Myocyte (in vitro differentiated cells): ENCODE measurements around the gene HDAC4. TPM values are rescaled to one million over a fixed set of nuclear protein-coding genes. Genes with fewer than 3 reads are reported as not detected.
"Not testable (repeated sequence)": the region's sequence is repeated elsewhere in the genome, so short reads cannot be mapped to it uniquely, and the experiment has no call there.

Experiments
- DNase-seq: peaks from one replicate; pipeline ENCODE4 v3.0.0-alpha.2; 2012; ENCODE audit warnings: low read depth
- total RNA-seq: library from RNA; depleted of rRNA; stranded (reverse); fragments of >200 nt; gene quantifications from 2 replicates; pipeline ENCODE4 v1.2.3, GENCODE V29; 2014

The HDAC4 gene
- total RNA-seq, 1 donor from 2014 or later = 38.5 TPM

DNA sequence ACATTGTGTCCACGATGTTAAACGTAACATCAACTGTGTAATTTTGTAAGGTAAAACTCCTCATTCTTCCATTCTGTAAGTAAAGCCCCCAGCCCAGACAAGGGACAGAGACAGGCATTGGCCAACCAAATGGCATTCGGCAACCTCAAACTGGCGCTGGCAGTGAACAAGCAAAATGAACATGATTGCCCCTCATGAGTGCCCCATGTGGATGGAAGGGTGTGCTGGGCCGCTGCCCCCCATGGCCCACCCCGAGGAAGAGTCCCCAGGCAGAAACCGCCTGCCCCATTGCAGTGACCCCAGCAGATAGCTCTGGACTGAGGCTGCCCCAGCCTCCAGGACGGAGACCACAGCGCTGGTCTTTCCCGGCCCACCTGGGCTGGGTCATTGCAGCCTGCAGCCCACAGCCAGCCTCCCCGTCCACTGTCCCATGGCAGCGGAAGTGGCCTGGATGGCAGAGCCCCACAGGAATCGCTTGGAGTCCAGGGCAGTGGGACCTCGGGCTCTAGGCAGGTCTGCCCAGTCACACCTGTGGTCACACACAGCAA lies 220.2 kb downstream of the HDAC4 start:
- no peak for DNase-seq

GRCh38 chr2:239179851-239180371 lies 220.9 kb downstream of the HDAC4 start:
- DNase-seq = no peak

DNA sequence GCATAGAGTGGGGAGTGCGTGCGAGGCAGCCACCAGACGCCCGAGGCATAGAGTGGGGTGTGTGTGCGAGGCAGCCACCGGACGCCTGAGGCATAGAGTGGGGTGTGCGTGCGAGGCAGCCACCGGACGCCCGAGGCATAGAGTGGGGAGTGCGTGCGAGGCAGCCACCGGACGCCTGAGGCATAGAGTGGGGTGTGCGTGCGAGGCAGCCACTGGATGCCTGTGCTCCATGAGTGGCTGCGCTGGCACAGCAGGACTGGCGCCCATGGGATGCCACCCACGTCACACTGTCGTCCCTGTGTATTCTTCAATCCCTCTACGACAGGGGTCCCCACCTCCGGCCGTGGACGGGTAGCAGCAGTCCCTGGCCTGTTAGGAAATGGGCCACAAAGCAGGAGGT lies 221.9 kb downstream of the HDAC4 start:
- no peak for DNase-seq

GRCh38 chr2:239178484-239178883 lies 222.3 kb downstream of the HDAC4 start:
- DNase-seq = no peak

- no peak for DNase-seq
These were observed 222.9 kb downstream of the HDAC4 start for GRCh38 chr2:239177908-239178307.

DNA sequence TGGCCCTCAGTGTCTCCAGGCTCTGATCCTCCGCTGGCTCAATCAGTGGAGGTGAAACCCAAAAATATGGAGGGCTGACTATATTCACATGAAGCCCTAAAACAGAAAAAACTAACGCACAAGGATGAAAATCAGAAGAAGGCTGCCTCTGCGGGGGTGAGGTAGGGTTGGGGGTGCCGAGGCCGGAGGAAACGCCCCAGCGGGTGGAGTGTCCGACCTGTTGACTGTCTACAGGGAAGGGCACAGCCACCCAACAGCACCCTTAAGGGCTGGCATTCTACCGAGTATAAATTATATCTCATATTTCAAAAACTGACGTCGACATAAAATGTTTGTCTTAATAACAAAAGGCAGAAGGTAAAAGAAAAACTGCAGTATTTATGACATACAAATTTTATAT lies 223.5 kb downstream of the HDAC4 start:
- no peak for DNase-seq

DNA sequence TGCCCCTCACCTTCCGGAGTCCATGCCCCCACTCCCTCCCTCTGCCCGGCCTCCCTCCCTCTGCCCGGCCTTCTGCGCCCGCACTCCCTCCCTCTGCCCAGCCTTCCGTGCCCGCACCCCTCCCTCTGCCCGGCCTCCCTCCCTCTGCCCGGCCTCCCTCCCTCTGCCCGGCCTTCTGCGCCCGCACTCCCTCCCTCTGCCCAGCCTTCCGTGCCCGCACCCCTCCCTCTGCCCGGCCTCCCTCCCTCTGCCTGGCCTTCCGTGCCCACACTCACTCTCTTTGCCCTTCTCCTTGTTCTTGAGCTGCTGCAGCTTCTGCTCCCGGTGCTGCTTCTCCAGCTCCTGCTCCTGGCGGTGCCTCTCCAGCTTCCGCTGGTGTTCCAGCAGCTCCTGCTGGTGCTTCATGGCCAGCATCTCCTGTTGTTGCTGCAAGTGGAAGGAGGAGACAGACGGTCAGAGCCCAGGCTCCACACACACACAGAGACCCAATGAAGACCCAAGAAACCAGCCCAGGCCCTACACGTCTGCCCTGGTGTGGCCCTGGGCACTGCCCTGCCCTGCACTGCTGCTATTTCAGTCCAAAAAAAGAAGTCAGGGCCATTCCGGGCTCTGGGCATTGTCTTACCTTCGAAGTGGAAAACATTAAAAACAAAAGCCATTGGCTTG lies 224.5 kb downstream of the HDAC4 start:
- not testable (repeated sequence) for DNase-seq

DNA sequence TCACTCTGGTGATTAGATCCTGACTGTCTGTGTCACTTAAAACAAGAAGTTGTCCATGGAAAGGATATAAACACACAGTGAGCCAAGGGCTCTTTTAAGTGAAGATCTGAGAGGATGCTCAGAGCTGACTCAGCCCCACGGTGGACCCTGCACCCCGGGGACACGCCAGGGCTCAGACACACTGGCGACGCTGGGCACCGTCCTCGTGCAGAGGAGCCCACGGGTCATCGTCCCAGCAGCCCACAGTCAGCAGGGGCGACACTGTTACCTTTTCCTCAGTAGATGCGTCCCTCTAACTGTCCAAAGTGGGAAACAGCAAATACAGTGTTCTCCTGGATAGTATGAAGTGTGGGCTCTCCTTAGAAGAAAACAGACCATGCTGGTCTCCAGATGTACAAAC lies 225.6 kb downstream of the HDAC4 start:
- DNase-seq = no peak

- no peak for DNase-seq
These were observed 227.5 kb downstream of the HDAC4 start for GRCh38 chr2:239173301-239173700.

- DNase-seq = no peak
These were observed 229.2 kb downstream of the HDAC4 start for GRCh38 chr2:239171643-239172042.

GRCh38 chr2:239169311-239170048 lies 231.3 kb downstream of the HDAC4 start:
- no peak for DNase-seq

DNA sequence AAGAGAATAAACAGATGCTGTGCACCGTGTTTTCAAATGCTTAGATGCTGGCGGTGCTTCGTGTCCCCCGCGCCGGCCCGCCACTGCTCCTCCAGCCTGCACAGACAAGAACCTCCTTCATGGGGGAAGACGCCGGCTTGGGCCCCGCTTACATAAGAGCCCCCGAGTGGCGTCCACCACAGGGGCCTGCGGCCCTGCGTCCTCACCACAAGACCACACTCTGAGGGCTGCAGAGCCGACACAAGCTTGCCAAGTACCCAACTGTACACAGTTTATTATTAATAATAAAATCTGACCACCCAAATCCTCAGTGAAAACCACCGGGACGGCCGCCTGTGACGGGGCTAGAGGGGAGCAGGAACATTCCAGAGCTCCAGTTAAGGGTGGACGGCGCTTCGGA lies 232.2 kb downstream of the HDAC4 start:
- DNase-seq = no peak

DNA sequence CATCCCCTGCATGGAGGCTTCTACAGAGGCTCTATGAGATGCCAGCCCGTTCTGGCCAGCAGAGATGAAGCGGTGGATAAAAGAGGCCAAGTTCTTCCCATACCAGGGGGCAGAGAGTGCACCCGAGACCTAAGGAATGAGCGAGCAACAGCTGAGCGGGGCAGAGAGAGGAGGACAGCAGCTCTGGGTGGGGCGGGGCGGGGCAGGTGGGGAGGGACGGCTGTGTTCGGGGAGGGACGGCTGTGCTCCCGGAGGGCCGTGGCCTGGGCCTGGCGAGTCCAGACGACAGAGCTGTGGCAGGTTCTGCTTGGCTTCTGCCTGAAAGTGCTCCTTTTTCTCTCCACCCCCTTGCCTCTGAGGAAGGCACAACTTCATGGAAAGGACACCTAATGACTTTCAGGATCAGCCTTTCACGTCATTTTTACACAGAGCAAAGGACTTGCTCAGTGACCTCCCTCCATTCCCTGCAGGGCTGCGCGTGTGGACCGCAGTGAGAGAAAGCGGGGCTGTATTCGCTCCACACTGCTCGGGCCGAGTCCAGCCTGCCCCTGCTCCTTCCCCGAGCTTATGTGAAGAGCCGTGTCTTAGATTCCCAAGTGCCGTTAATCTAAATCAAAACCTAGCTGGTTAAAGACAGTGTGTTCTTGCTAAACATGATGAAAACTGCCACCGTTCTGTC lies 232.9 kb downstream of the HDAC4 start:
- DNase-seq = peak; percentile 77

- DNase-seq = no peak
These were observed 233.7 kb downstream of the HDAC4 start for GRCh38 chr2:239167011-239167673.

DNA sequence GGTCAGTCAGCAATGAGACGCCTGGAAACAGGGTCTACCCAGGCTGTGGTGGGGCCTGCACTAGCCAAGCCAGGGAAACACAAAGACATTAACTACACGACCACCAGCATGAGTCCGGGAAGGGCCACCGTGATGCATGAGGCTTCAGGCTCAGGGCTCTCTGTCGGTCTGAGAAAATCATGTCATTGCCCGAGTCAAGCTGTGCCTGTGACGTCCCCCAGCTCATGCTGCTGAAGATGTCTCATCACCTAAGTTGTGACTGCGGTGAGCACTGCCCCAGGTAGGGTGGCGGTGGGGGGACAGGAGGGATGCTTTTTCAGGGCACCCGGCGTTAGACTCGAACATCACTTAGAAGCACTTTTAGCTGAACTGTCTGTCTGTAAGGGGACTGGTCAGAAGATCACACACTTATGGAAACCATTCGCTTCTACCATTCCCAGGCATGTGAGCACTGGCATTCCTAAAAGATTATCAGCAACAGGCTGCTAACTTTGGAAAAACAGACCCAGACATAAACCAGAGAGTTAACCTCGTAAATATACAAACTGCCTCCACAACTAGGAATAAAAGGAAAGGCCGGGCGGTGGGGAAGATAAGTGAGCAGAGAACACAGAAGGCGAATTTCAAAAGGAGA lies 234.5 kb downstream of the HDAC4 start:
- DNase-seq = peak; percentile 8

- DNase-seq = no peak
These were observed 235.5 kb downstream of the HDAC4 start for GRCh38 chr2:239165206-239165831.

GRCh38 chr2:239164335-239164871 lies 236.4 kb downstream of the HDAC4 start:
- DNase-seq = no peak

DNA sequence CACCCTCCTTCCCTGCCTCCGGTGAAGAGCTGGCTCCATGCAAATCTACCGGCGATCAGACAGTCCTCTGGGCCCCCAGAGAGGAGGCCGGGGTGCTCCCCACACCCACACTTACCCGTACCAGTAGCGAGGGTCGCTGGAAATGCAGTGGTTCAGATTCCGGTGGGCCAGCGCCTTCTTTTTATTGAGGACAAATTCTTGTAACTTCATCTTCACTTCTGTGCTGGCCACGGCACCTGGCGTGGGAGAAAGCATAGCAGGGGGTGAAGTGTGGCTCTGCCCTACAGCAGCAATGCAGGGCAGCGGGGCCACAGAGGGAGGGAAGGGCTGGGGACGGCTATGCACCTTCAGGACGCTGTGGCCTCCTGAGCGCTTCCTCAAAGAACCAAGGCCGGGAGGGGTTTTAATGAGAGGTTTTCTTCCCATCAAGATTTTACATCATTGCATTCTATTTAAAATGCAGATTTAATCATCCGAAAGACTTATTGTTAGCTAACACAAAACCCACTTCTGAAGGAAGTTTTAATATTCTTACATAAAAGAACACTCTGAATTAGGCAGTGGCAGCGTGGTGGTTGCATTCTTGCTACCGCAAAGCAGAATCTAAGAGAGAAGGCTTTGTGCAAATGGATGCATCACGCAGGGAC lies 237.0 kb downstream of the HDAC4 start:
- no peak for DNase-seq

DNA sequence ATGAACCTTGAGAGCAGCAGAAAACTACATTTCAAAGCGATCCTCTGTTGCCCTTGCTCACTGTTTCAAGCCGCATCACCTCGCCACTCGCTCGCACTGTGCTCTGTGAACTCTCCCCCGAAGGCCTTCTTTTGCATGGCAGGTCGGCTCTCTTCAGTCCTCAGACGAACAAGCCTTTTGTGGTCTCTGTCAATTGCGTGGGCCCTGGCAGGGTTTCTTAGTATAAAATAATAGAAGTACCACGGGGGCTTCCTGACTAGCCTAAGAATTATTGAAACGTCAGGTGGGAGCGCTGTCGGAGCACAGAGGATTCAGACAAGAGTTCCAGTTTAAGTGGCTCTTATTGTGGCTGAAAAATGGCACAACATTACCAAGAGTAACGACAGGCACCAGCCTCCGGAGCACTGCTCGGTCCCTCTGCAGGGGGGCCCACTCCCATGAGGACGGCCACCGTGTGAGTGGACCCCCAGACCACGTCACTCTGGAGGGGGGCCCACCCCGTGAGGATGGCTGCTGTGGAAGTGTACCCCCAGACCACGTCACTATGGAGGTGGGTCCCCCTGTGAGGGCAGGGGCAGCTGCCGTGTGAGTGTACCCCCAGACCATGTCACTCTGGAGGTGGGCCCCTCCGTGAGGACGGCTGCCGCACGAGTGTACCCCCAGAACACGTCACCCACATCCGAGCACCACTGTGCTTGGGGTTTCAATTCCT lies 237.7 kb downstream of the HDAC4 start:
- DNase-seq = no peak
